ENCODE data around the gene ARID1A. TPM values are rescaled to one million over a fixed set of nuclear protein-coding genes. Genes with fewer than 3 reads are reported as not detected.
A peak's percentile ranks its signal among the peaks of the same experiment; 100 is the strongest.

Gene ARID1A
- total and polyA plus RNA-seq, 4 donors = 12.2 to 31.9 (median 20.2) TPM

- TF ChIP-seq FOXA1 (IDR thresholded peaks at IDR 0.05) (no peak), NR2F2 (IDR thresholded peaks at IDR 0.05) (no peak), TAF1 (conservative IDR thresholded peaks at IDR 0.05) (no peak), FOXA2 (IDR thresholded peaks at IDR 0.05) (no peak), EGR1 (IDR thresholded peaks at IDR 0.05; ENCODE audit: low read depth in 2 of 2) (peak; percentile 10 to 17), JUND (IDR thresholded peaks at IDR 0.05) (no peak), RAD21 (IDR thresholded peaks at IDR 0.05) (peak in 1 of 2 donors; percentile 48), SP1 (IDR thresholded peaks at IDR 0.05) (peak; percentile 11), HNF4A (conservative IDR thresholded peaks at IDR 0.05) (no peak), YY1 (IDR thresholded peaks at IDR 0.05) (no peak), RXRA (IDR thresholded peaks at IDR 0.05) (no peak), MAX (IDR thresholded peaks at IDR 0.05) (peak; percentile 58), HNF4G (IDR thresholded peaks at IDR 0.05) (no peak), GABPA (IDR thresholded peaks at IDR 0.05 in 1 of 2, conservative IDR thresholded peaks at IDR 0.05 in 1 of 2) (no peak)
- TF ChIP-seq, protein P1, sequence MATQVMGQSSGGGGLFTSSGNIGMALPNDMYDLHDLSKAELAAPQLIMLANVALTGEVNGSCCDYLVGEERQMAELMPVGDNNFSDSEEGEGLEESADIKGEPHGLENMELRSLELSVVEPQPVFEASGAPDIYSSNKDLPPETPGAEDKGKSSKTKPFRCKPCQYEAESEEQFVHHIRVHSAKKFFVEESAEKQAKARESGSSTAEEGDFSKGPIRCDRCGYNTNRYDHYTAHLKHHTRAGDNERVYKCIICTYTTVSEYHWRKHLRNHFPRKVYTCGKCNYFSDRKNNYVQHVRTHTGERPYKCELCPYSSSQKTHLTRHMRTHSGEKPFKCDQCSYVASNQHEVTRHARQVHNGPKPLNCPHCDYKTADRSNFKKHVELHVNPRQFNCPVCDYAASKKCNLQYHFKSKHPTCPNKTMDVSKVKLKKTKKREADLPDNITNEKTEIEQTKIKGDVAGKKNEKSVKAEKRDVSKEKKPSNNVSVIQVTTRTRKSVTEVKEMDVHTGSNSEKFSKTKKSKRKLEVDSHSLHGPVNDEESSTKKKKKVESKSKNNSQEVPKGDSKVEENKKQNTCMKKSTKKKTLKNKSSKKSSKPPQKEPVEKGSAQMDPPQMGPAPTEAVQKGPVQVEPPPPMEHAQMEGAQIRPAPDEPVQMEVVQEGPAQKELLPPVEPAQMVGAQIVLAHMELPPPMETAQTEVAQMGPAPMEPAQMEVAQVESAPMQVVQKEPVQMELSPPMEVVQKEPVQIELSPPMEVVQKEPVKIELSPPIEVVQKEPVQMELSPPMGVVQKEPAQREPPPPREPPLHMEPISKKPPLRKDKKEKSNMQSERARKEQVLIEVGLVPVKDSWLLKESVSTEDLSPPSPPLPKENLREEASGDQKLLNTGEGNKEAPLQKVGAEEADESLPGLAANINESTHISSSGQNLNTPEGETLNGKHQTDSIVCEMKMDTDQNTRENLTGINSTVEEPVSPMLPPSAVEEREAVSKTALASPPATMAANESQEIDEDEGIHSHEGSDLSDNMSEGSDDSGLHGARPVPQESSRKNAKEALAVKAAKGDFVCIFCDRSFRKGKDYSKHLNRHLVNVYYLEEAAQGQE (IDR thresholded peaks at IDR 0.05) = no peak
- TF ChIP-seq, protein P2, sequence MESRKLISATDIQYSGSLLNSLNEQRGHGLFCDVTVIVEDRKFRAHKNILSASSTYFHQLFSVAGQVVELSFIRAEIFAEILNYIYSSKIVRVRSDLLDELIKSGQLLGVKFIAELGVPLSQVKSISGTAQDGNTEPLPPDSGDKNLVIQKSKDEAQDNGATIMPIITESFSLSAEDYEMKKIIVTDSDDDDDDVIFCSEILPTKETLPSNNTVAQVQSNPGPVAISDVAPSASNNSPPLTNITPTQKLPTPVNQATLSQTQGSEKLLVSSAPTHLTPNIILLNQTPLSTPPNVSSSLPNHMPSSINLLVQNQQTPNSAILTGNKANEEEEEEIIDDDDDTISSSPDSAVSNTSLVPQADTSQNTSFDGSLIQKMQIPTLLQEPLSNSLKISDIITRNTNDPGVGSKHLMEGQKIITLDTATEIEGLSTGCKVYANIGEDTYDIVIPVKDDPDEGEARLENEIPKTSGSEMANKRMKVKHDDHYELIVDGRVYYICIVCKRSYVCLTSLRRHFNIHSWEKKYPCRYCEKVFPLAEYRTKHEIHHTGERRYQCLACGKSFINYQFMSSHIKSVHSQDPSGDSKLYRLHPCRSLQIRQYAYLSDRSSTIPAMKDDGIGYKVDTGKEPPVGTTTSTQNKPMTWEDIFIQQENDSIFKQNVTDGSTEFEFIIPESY (IDR thresholded peaks at IDR 0.05) = no peak
- TF ChIP-seq, protein P3, sequence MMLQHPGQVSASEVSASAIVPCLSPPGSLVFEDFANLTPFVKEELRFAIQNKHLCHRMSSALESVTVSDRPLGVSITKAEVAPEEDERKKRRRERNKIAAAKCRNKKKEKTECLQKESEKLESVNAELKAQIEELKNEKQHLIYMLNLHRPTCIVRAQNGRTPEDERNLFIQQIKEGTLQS (IDR thresholded peaks at IDR 0.05) = no peak
- TF ChIP-seq, protein P4, sequence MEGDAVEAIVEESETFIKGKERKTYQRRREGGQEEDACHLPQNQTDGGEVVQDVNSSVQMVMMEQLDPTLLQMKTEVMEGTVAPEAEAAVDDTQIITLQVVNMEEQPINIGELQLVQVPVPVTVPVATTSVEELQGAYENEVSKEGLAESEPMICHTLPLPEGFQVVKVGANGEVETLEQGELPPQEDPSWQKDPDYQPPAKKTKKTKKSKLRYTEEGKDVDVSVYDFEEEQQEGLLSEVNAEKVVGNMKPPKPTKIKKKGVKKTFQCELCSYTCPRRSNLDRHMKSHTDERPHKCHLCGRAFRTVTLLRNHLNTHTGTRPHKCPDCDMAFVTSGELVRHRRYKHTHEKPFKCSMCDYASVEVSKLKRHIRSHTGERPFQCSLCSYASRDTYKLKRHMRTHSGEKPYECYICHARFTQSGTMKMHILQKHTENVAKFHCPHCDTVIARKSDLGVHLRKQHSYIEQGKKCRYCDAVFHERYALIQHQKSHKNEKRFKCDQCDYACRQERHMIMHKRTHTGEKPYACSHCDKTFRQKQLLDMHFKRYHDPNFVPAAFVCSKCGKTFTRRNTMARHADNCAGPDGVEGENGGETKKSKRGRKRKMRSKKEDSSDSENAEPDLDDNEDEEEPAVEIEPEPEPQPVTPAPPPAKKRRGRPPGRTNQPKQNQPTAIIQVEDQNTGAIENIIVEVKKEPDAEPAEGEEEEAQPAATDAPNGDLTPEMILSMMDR (IDR thresholded peaks at IDR 0.05; ENCODE audit: low read depth, low read length, missing input control) = no peak
- no peaks in the 10 kb centered on the region for H3K27me3 ChIP-seq (ENCODE audit: control insufficient read depth in 4 of 4, insufficient read depth in 4 of 4, low read length in 3 of 4)
- peak overlapping the region; percentile 47 to 63 for H3K9ac ChIP-seq (ENCODE audit: low read depth in 1 of 2, low read length in 2 of 2)
- H3K27ac ChIP-seq (ENCODE audit: low read depth in 1 of 2, low read length in 2 of 2) = peak overlapping the region; percentile 99 to 100
- H3K4me1 ChIP-seq (ENCODE audit: control insufficient read depth in 4 of 4, insufficient read depth in 4 of 4, low read length in 3 of 4) = peaks cover 13 to 78% (median 60%) of the 10 kb centered on the region in 4 donors
- WGBS = 71% methylated on average over 5 of the region's 5 CpGs
- no peaks in the 10 kb centered on the region for H3K9me3 ChIP-seq (ENCODE audit: control insufficient read depth in 4 of 4, low read length in 3 of 4)
- H3K4me3 ChIP-seq (ENCODE audit: low read depth in 1 of 3, low read length in 3 of 3) = no peak overlapping the region
- no peak for DNase-seq (ENCODE audit: low spot score)
- no peaks in the 10 kb centered on the region for H3K36me3 ChIP-seq (ENCODE audit: control insufficient read depth in 4 of 4, insufficient read depth in 3 of 4, low read depth in 1 of 4, low read length in 3 of 4)
Observed at GRCh38 chr1:26785611-26786436, 90.0 kb downstream of the ARID1A start.
